IPS-20b (cell line): ENCODE data around the gene SERTAD4.

Experiments used
- H3K27ac ChIP-seq: one replicate; pipeline ENCODE4 v1.5.1; 2013; ENCODE audit warnings: low read length
- H3K27me3 ChIP-seq: 2 replicates; pipeline ENCODE4 v1.6.1; 2013; ENCODE audit warnings: mild to moderate bottlenecking, low read length, inconsistent platforms; ENCODE audit not compliant: insufficient read depth
- H3K36me3 ChIP-seq: 2 replicates; pipeline ENCODE4 v1.6.1; 2013; ENCODE audit warnings: low read depth, mild to moderate bottlenecking, inconsistent platforms, low read length, moderate library complexity; ENCODE audit not compliant: insufficient read depth
- H3K4me1 ChIP-seq: 2 replicates; pipeline ENCODE4 v1.6.1; 2013; ENCODE audit warnings: mild to moderate bottlenecking, control low read depth, inconsistent platforms, low read length, moderate library complexity; ENCODE audit not compliant: insufficient read depth
- H3K4me3 ChIP-seq: 2 replicates; pipeline ENCODE4 v1.5.1; 2013; ENCODE audit warnings: mild to moderate bottlenecking, low read length, inconsistent platforms
- H3K9ac ChIP-seq: 2 replicates; pipeline ENCODE4 v1.6.1; 2013; ENCODE audit warnings: low read depth, mild to moderate bottlenecking, inconsistent platforms, low read length, moderate library complexity
- H3K9me3 ChIP-seq: 2 replicates; pipeline ENCODE4 v1.6.1; 2013; ENCODE audit warnings: mild to moderate bottlenecking, low read depth, low read length, inconsistent platforms; ENCODE audit not compliant: insufficient read depth

Gene SERTAD4

GRCh38 chr1:210293171-210293607 is 60.6 kb downstream of the SERTAD4 start:
- H3K4me1 ChIP-seq, result peaks cover 10% of the 10 kb centered on the region; the same call in 1 of the 2 replicates

GRCh38 chr1:210294999-210295745 is 62.6 kb downstream of the SERTAD4 start:
- H3K9ac ChIP-seq, result no peak overlapping the region
- H3K4me3 ChIP-seq, result no peak overlapping the region
- H3K4me1 ChIP-seq, result peaks cover 17% of the 10 kb centered on the region; the same call in 1 of the 2 replicates
- H3K9me3 ChIP-seq, result no peaks in the 10 kb centered on the region
- H3K27ac ChIP-seq, result no peak overlapping the region
- no peaks in the 10 kb centered on the region for H3K36me3 ChIP-seq
- H3K27me3 ChIP-seq, result peaks cover 41% of the 10 kb centered on the region

More at GRCh38 chr1:210293171-210293607, 60.6 kb downstream of the SERTAD4 start:
- Histone ChIP-seq H3K36me3 (no peaks in the 10 kb centered on the region), H3K9me3 (no peaks in the 10 kb centered on the region), H3K27me3 (peaks cover 54% of the 10 kb centered on the region), H3K9ac (no peak overlapping the region), H3K27ac (no peak overlapping the region), H3K4me3 (peak overlapping the region; percentile 67; the same call in 1 of the 2 replicates)
